Skeletal muscle cell (primary cell): ENCODE results near the gene GAREM1.

ENCODE experiments used
- DNase-seq: peaks from one replicate; pipeline ENCODE4 v3.0.0-alpha.2; 2010; ENCODE audit warnings: low read depth
- H3K4me3 ChIP-seq: 2 replicates; pipeline ENCODE4 v1.5.1; 2011; ENCODE audit warnings: low read depth, mild to moderate bottlenecking, control low read depth, low read length, moderate library complexity

Gene GAREM1

GRCh38 chr18:32379891-32380290 is 90.8 kb downstream of the GAREM1 start:
- no peak for DNase-seq

GRCh38 chr18:32378705-32379104 is 92.0 kb downstream of the GAREM1 start:
- no peak overlapping the region for H3K4me3 ChIP-seq
- peak; percentile 45 for DNase-seq

More at GRCh38 chr18:32379891-32380290, 90.8 kb downstream of the GAREM1 start:
- H3K4me3 ChIP-seq: no peak overlapping the region

- no peak overlapping the region for H3K4me3 ChIP-seq
- DNase-seq: peak; percentile 33
These were observed 96.7 kb downstream of the GAREM1 start for GRCh38 chr18:32373995-32374394.

GRCh38 chr18:32373505-32373904 is 97.2 kb downstream of the GAREM1 start:
- no peak overlapping the region for H3K4me3 ChIP-seq
- DNase-seq: no peak

- no peak for DNase-seq
- no peak overlapping the region for H3K4me3 ChIP-seq
These were observed 98.2 kb downstream of the GAREM1 start for GRCh38 chr18:32372381-32373061.

- no peak for DNase-seq
- H3K4me3 ChIP-seq: no peak overlapping the region
These were observed 98.7 kb downstream of the GAREM1 start for GRCh38 chr18:32372047-32372380.

- DNase-seq: no peak
- no peak overlapping the region for H3K4me3 ChIP-seq
These were observed 99.3 kb downstream of the GAREM1 start for GRCh38 chr18:32371384-32371783.

GRCh38 chr18:32368991-32369390 is 101.7 kb downstream of the GAREM1 start:
- H3K4me3 ChIP-seq: no peak overlapping the region
- DNase-seq: no peak

- no peak for DNase-seq
- H3K4me3 ChIP-seq: no peak overlapping the region
These were observed 102.5 kb downstream of the GAREM1 start for GRCh38 chr18:32368170-32368569.

GRCh38 chr18:32366586-32367538 is 103.8 kb downstream of the GAREM1 start:
- no peak for DNase-seq
- H3K4me3 ChIP-seq: no peak overlapping the region

- DNase-seq: no peak
- no peak overlapping the region for H3K4me3 ChIP-seq
These were observed 108.2 kb downstream of the GAREM1 start for GRCh38 chr18:32362484-32362883.

- DNase-seq: no peak
These were observed 109.9 kb downstream of the GAREM1 start for GRCh38 chr18:32360682-32361345.

GRCh38 chr18:32358529-32358928 is 112.2 kb downstream of the GAREM1 start:
- DNase-seq: no peak
- H3K4me3 ChIP-seq: no peak overlapping the region

More at GRCh38 chr18:32360682-32361345, 109.9 kb downstream of the GAREM1 start:
- no peak overlapping the region for H3K4me3 ChIP-seq

- H3K4me3 ChIP-seq: no peak overlapping the region
- no peak for DNase-seq
These were observed 112.6 kb downstream of the GAREM1 start for GRCh38 chr18:32358075-32358474.

- H3K4me3 ChIP-seq: no peak overlapping the region
- DNase-seq: no peak
These were observed 114.8 kb downstream of the GAREM1 start for GRCh38 chr18:32355896-32356295.

- no peak for DNase-seq
- no peak overlapping the region for H3K4me3 ChIP-seq
These were observed 116.2 kb downstream of the GAREM1 start for GRCh38 chr18:32354518-32354917.

- DNase-seq: no peak
- H3K4me3 ChIP-seq: no peak overlapping the region
These were observed 117.4 kb downstream of the GAREM1 start for GRCh38 chr18:32353257-32353656.

- DNase-seq: no peak
- H3K4me3 ChIP-seq: no peak overlapping the region
These were observed 119.7 kb downstream of the GAREM1 start for GRCh38 chr18:32351032-32351431.

- DNase-seq: peak; percentile 95
These were observed 120.8 kb downstream of the GAREM1 start for GRCh38 chr18:32349728-32350395.

GRCh38 chr18:32346671-32347070 is 124.0 kb downstream of the GAREM1 start:
- DNase-seq: no peak

More at GRCh38 chr18:32349728-32350395, 120.8 kb downstream of the GAREM1 start:
- peak overlapping the region; percentile 30 for H3K4me3 ChIP-seq

More at GRCh38 chr18:32346671-32347070, 124.0 kb downstream of the GAREM1 start:
- no peak overlapping the region for H3K4me3 ChIP-seq
